22Rv1 (cell line): Measurements from ENCODE around the gene FBXO4.
"Not testable (repeated sequence)": the region's sequence is repeated elsewhere in the genome, so short reads cannot be mapped to it uniquely, and the experiment has no call there.

Experiments used
- H3K27ac ChIP-seq: fragments of 450-650 bp; 2 replicates; pipeline ENCODE4 v1.5.1; 2017
- CTCF ChIP-seq: fragments of 450-650 bp; IDR thresholded peaks from 2 replicates; pipeline ENCODE4 v1.5.1; 2017; ENCODE audit warnings: mild to moderate bottlenecking
- ZFX ChIP-seq: fragments of 450-650 bp; IDR thresholded peaks from 2 replicates; pipeline ENCODE4 v1.6.1; 2017; ENCODE audit warnings: antibody characterized with exemption, borderline replicate concordance

FBXO4 gene

GRCh38 chr5:41980870-41981269 lies 55.8 kb downstream of the FBXO4 start:
- no peak for TF ChIP-seq CTCF
- TF ChIP-seq ZFX = no peak
- no peak overlapping the region for H3K27ac ChIP-seq

- not testable (repeated sequence) for H3K27ac ChIP-seq
Measured at GRCh38 chr5:41982858-41983257, 57.8 kb downstream of the FBXO4 start.

- no peak overlapping the region for H3K27ac ChIP-seq
- no peak for TF ChIP-seq ZFX
- TF ChIP-seq CTCF = no peak
Measured at GRCh38 chr5:41983284-41983683, 58.2 kb downstream of the FBXO4 start.

- TF ChIP-seq CTCF (no peak), ZFX (no peak)
- H3K27ac ChIP-seq = no peak overlapping the region
Measured at GRCh38 chr5:41985945-41986695, 61.0 kb downstream of the FBXO4 start.
